Putamen (tissue), 1 donor: Measurements from ENCODE around the gene RBFOX1.

Experiments
- DNase-seq: peaks from one replicate; pipeline ENCODE4 v3.0.0-alpha.2; 2016; ENCODE audit warnings: low spot score

The RBFOX1 gene

DNA sequence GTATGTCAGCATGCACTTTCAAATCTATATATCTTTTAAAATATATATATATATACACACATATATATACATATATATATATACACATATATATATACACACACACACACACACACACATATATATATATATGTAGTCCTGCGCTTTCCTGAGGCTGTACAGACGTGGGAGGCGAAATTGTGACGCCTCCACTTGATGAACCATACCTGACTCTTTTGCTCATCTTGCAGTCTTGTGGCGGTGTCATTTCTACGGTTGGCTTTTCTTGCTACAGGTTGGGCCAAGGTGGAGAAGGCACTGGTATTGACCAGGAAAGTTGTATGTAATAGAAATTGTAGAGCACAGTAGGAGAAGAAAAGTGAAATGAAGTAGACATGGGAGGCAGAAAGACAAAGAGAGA, 88.2 kb downstream of the RBFOX1 start:
- DNase-seq, result no peak

DNA sequence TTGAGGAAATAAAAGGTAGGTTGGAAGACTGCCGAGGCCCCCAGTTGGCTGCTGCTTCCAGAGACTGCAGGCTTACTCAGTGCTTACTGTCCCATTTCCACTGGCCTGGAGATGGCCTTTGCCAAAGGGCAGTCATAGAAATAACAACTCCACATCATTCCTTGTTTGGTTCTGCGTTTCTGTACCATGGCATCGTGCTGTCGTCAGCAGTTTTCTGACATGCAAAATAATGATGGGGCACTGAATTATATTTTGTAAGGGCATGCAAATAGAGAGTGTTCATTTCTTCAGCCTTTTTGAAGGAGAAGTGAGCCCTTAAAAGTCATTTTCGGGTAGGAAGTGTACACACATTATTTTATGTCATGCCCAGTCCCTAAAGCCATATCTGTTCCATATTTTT, 88.9 kb downstream of the RBFOX1 start:
- no peak for DNase-seq

DNA sequence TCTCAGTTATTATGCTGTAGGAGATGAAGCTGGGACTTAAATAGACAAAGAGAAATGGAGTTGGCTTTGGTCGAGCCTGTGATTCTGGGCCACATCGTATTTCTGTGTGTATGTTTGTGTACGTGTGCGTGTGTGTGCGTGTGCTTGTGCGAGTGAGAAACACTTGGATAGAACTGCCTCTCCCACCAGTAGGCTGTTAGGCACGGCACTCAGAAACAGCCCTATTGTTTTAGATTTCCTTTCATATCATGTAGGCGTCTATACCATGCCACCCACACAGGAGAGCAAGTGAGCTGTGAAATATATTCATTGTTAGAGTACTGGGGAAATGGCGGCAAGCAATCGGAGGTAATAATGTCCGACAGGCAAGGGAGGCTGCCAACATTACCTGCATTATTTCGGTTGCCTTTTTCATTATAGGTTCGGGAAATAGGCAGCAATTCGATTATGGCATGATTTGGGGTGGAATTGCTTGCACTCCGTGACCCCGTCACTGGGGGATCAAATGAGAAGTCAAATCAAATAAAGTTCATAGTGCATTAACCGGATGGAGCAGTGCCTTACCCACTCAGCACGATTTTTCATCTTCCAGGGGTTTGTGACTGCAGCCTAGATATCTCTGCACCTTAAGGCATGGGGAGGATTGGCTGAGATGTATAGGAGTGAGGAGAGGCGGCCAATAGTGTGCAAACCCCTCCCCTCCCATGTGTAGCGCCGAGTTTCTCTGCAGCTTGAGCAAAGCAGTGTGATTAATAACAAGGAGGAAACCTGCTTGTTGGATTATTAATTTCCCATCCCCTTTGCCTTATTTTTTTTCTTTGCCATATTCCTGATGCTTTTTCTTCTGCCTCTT, 89.6 kb downstream of the RBFOX1 start:
- peak; percentile 55 for DNase-seq

DNA sequence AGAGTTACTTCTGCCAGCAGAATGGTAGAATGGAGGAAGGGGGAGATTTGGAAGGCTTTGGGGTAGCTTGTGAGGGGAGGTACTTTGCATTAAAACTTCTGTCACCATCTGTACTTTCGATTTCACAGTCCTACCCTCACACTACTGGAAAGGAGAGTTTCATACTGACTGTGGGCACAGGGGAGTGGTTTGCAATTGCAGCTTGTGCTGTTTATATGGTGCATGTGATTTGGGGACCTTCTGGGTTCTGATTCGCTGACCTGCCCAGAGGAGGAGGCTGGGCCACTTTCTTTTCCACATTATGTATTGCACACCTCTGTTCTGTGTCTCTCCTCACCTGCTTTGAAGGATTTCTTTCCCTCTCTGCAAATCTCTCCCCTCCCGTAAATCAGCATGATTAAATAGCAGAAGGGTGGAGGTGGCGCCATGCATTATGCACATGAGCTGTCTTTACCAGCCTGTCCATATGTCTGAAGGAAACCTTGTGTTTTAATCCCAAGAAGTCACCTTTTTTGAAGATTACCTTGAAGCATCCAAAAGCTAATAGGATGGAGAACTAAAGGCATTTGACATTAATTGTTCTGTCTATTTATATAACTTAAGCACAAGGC, 90.9 kb downstream of the RBFOX1 start:
- no peak for DNase-seq

DNA sequence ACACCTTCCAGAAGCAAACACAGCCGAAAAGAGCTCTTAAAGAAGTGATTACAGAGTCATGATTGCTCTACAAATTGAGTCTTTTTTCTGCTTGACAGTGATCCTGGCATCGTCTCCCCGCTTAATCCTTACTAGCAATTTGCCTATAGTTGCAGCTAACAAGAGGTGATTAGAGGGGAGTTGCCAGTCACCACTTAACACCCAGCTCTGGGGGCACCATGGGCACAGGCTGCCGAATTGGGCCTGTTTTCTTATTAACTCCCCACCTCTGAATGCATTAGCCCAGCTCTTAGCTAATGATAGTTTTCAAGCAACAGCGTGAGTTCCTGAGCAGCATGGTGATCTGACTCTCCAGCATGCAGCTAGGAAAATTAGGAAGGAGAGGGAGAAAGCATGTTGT, 93.5 kb downstream of the RBFOX1 start:
- DNase-seq, result no peak

DNA sequence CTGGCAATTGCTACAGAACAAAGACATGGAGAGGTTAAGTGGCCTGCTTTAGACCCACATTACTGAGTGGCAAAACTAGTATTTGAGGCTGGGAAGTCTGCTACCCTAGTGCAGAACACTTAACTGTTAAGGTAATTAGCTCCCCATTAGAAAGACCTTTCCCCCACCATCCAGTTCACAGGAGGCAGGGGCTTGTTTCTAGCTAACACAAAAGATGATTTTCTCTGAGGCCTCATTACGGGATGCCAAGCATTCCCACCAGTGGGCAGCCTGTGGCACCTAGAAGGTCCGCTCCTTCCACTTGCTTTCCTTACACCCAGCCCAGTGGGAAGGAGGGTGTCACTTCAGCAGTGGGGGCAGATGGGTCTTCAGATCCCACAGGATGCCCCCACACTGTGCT, 99.1 kb downstream of the RBFOX1 start:
- DNase-seq, result no peak

DNA sequence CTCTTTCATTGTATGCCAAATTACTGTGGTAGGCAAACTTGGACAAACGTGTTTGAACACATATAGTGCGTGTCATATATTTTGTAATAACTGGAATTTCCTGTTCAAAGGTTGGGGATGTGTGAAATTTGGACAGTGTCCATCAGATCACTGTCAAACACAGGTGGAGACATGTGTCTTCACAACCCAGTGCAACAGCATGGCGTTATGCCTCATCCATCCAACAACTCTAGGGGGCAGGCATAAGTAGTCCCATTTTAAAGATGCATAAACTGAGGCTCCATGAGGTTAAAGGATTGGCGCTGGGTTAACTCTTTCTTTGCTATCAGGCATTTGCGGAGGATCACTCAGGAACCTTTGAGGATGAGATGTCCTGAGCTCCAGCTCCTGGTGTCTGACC, 103.7 kb downstream of the RBFOX1 start:
- DNase-seq, result no peak

DNA sequence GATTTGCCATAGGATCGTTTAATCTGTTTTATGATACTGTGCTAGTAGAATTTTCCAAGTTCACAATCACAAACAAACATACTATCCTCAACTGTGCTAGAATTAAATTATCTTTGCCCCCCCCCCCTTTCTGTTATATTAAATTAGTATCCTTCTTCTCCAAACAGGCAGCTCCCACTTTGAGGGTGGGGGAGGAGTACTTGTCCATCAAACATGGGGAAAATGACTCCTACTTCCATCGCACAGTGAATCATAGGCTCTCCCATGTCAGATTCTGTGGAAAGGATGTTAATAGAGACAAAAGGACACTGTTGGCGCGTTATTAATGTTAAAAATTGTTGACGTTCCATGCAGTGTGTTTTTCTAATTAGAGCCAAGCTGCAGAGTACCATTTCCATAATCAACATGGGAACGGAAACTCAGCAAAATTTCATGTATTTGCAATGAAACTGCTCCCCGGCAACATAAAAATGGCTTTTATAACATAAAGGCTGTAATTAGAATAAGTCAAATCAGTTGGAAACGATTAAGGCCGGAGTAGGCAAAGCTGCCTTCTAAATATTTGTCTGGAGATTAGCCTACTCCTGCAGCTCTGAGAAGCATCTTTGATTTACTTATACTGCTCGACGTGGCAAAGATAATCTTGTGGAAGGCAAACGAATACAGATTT, 104.6 kb downstream of the RBFOX1 start:
- DNase-seq, result no peak

DNA sequence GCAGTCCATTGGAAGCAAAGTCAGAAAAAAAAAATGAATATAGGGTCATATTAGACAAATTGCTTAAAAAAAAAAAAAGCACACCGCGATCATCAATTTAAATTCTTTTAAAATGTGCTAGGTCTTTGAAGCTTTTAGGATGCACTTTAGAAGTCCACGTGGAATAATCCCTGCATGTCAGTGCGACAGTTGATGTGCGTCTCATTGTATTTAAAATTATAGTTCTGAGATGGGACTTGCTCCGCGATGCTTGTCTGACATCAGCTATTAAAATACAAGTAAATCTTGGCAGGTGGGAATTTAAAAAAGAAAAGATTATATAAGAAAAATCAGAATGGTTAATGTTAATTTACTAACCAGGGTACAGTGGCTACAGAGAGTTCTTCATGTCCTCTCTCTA, 105.2 kb downstream of the RBFOX1 start:
- no peak for DNase-seq

DNA sequence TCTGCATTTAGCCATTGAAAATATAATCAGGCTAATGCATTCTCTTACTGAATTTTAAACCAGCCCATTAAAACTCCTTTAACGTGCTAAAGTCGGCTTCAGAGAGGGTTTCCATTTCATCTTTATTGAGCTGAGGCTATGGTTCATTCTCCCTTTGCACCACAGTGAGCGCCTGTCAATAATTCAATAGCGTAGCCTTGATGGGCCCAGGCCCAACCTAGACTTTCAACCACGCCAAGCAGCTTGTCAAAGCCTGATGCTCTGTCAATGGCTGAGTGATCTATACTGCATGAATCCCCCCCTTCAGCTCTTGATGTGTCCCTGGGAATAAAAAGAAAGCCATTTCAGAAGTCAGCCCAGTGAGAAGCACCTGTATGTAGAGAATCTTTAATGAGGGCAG, 106.0 kb downstream of the RBFOX1 start:
- no peak for DNase-seq

DNA sequence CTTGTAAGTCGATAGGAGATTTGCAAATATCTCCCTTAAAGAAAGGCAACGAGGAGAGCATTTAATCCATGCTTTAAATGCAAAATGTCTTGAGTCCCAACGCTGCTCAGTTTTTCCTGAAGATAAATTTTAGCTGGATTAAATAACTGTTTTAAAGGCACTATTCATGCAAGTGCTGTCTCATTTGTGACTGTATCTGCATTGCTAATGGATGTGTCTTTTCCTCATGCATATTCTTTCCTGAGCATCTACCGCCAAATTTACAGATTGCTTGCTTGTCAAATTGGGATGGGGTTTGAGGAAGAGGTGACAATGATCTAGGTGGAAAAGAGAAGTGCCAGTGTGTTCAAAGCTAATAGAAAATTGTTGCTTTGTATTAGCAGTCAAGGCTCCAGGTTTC, 106.9 kb downstream of the RBFOX1 start:
- no peak for DNase-seq

DNA sequence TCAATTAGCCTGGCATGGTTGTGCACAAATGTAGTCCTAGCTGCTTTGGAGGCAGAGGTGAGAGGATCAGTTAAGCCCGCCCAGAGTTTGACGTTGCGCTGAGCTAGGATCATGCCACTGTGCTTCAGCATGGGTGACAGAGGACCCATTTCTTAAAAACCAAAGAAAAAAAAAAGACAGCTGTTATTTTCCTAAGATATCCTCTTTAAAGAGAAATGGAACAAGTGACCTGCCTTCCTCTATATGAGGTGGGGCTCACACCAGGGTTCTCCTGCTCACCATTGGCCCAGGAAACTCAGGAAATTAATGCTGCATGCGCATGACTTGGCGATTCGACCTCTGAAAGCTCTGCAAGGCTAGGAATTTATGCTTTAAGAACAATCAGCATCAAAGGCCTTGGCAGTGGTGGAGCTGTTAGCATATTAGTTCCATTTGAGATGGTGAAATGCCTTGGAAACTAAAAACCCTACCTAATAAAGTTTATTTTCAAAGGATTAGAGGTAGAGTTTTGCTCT, 108.3 kb downstream of the RBFOX1 start:
- no peak for DNase-seq

DNA sequence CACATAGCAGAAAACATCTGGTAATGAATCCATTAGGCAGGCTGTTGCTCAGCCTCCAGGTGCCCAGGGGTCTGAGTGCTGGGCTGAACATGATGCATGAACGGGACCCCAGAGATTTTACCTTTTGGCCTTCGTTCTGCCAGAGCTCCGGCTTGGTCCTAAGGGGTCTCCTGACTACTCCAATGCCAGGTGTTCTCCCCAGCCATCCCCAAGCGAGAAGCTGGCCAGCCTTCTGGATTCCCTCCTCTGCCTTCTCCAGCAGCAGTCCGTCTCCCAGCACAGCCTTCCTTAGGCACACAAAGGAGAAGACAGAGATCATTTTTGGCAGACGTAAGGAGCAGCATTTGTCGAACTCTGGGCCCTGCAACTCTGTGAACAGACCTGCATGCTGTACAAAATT, 109.4 kb downstream of the RBFOX1 start:
- DNase-seq, result no peak

DNA sequence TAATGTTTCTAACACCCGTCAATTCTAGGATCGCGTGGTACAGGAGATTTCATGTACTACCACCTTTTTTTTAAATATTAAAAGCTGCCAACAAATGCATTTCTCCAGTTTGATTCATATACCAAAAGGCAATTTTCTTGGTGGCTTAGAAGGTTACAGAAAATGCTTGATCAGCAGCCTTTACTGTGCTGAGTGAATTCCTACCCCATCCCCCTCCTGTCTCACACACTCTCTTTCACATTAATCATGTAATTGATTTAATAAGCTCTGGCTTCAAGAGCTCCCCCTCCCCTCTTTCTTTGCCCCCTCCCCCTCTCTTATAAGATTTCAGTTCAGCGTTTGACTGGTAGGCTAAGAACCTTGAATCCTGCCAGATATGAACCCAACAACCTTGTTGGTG, 110.5 kb downstream of the RBFOX1 start:
- no peak for DNase-seq

DNA sequence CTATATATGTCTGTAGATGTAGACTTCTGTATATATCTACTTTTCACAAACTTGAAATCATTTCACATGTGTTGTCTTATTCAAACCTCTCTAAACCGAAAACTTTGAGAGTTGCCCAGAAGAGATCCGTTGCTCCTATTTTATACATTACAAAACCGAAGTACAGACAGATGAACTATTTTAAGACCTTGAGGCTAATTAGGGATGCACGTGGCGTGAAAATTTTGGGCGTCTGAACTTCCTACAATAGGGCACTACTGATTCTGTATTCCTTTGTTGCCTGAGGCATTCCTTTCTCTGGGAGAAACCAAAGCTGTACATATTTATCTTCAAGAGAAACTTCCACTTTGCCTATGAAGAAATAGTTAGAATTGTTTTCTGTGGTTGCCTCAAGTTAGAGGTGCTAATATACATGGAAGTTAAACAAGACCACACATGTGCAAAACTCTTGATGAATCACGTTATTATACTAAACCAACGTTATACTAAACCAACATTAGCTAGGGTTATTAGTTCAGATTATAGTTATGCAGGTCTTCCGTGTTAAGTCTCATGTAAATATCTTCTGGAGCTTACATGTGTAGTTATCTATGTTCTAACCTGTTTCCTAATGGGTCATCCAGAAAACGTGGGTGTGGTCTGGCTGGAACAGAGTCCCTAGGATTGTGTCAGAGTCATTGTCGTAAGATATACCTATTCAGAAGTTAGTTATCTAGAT, 111.2 kb downstream of the RBFOX1 start:
- no peak for DNase-seq

DNA sequence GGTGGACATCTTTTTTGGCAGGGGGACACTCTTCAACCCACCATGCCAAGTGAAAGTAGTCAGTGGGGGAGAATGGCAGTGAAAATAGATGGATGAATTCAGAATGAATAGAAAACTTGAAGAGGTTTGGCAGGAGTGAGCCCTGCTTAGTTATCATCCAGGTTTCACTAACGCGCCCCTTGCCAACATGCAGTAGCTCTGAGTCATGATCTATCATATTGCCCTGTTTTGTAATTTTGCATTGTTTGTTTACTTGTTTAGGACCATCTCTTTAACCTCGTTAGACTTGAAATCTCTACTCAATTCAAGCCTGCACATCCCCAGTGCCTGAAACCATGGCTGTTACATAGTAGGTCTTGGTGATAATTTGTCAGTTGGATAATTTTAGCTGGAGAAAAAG, 116.7 kb downstream of the RBFOX1 start:
- no peak for DNase-seq

DNA sequence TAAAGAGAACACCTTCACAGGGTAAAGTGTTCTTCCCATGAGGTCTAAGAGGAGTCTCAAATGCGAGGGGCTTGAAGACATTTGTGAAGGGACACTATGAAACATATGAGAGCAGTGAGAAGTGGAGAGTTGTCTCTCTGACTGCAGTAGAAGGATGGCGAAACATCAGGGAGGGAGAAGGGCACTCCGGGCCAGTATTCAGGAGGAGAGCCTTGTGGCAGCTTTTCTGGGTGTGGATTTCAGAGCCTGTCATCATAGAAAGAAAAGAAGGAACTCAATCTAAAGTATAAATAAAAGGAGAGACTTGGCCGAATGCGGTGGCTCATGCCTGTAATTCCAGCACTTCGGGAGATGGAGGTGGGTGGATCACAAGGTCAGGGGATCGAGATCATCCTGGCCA, 117.2 kb downstream of the RBFOX1 start:
- no peak for DNase-seq

DNA sequence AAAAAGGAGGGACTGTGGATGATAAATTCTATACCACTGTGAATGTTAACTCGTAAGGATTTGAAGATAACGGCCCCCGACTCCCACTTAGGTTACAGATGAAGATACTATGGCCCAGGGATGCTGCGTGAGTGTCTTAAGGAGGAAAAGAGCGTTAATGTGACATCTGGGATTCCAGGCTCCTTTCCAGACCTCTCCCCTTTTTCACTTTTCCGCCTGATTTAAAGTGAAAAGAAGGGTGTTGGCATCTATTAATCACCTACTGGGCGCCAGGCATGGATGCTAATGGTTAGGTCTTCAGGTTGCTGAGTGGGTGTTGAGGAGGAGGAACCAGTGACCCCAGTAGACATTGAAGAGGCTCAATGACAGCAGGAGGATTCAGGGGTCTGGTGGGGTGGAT, 117.8 kb downstream of the RBFOX1 start:
- DNase-seq, result no peak

DNA sequence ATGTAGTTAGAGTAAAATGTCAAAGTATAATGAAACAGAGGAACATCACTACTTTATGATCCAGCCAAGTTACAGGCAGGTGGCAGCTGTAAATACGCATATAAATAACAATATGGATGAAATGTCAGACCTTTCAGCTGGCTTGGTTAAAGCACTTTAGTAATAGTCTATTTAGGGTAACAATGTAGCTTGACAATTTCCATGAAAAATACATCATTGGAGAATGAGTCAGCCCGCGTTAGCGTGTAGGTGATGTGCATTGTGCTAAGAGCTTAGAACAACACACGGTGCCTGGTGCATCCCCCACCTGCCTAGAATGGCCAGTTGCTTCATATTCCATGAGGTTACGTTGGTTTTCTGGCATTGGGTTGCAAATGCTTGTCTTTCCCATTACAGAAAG, 119.4 kb downstream of the RBFOX1 start:
- DNase-seq, result no peak

DNA sequence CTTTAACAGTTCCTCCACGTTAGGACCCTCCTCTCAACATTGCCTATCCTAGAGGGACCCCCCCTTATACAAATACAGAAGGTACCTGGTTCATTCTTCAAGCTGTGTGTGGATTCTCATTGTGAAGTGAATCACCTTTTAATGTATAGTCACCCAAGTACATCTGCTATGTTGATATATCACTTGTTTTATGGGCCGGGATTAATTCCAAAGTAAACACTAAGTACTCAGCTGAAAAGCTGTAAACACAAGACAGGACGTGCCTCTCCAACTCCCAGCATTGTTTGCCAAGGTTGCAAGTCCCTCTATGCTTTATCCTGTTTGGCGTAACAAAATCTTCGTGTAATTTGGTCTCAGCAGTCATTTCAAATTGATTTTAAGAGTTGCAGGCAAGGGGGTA, 123.6 kb downstream of the RBFOX1 start:
- DNase-seq, result no peak

DNA sequence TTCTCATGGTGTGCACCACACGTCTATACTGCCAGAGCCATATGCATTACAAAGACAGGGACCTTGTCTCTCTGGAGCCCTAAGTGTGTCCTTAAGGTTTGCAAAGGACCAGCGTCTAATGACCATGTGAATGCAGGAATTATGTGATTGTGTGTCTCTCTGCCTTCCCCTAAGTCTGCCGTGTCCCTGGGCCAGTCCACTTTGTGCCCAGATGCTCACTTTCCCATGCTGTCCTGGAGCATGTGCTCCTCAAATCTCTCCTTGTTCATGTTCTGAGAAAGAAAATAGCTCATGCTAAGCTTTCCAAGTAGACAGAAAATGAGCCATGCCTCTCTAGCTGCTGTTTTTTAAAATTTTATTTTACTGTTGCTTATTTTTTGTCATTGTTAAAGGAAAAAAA, 125.5 kb downstream of the RBFOX1 start:
- DNase-seq, result no peak

DNA sequence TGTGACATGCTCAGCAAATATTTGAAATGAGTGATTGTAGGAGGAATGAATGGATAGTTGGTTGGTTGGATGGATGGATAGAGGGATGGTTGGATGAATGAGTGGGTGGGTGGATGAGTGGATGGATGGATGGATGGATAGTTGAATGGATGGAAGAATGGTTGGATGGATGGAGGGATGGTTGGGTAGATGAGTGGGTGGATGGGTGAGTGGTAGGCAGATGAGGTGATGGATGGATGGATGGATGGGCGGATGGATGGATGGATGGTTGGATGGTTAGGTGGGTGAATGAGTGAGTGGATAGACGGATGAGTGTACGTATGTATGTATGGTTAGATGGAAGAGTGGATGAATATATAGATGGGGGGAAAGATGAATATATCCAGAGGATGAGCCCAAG, 137.7 kb downstream of the RBFOX1 start:
- no peak for DNase-seq

DNA sequence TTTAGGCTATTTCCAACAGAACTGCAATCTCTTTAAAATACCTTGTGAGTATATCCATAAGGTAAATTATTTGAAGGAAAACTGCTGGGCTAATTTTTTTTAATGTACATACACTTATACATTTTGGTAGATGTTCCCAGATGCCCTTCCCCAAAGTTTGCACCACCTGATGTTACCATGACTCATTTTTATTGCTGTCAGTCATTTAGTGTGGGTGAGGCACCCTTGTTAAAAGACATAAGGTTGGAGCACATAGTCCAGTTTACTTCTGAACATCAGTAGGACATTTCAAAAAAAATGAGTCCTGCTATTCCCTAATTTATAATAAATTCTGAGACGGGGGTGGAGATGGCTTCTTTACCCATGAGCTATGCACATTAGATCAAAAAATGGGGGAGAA, 138.6 kb downstream of the RBFOX1 start:
- DNase-seq, result no peak
